IMR-90 (cell line): Measurements from ENCODE around the gene CD93. TPM values are rescaled to one million over a fixed set of nuclear protein-coding genes. Genes with fewer than 3 reads are reported as not detected.

Source experiments
- ATAC-seq: fragments of 200-7000 bp; cut with Tn5 transposase; 2 replicates; pipeline ENCODE4 v1.9.1; 2020; ENCODE audit warnings: low read depth, mild to moderate bottlenecking, moderate library complexity
- BruUV-seq: library from RNA; stranded (reverse); fragments of 400-500 nt; replicated peaks from 2 replicates; lab custom pipeline; 2021; lab: Mats Ljungman, UMichigan
- CTCF ChIA-PET: fragments of 300-600 bp; formaldehyde crosslinking; extraction: SDS; loops from one replicate; lab custom pipeline; 2021; ENCODE audit warnings: antibody characterized with exemption; lab: Yijun Ruan, JAX
- POLR2A ChIA-PET: fragments of 300-600 bp; sonication (Branson Sonifier 250); formaldehyde crosslinking; loops from one replicate; lab custom pipeline; 2022; ENCODE audit warnings: antibody characterized with exemption; ENCODE audit not compliant: unreplicated experiment; lab: Charles Lee
- DNase-seq: peaks from one replicate; pipeline ENCODE4 v3.0.0; 2013
- H2AFZ ChIP-seq: replicated peaks from 2 replicates; pipeline ENCODE3; 2013; ENCODE audit warnings: low read length, mild to moderate bottlenecking; ENCODE audit not compliant: poor library complexity
- H2AK5ac ChIP-seq: 2 replicates; pipeline ENCODE4 v1.6.1; 2013; ENCODE audit warnings: low read depth, low read length, inconsistent platforms
- H2AK9ac ChIP-seq: replicated peaks from 2 replicates; pipeline ENCODE3; 2013; ENCODE audit warnings: mild to moderate bottlenecking, low read depth, low read length, moderate library complexity; ENCODE audit not compliant: poor library complexity
- H2BK120ac ChIP-seq: 2 replicates; pipeline ENCODE4 v1.6.1; 2013; ENCODE audit warnings: low read depth, low read length, inconsistent platforms
- H2BK15ac ChIP-seq: 3 replicates; pipeline ENCODE4 v1.6.1; 2013; ENCODE audit warnings: low read depth, low read length, inconsistent platforms
- H2BK20ac ChIP-seq: 2 replicates; pipeline ENCODE4 v1.6.1; 2013; ENCODE audit warnings: low read depth, mild to moderate bottlenecking, inconsistent platforms, low read length, moderate library complexity
- H2BK5ac ChIP-seq: 2 replicates; pipeline ENCODE4 v1.6.1; 2013; ENCODE audit warnings: mild to moderate bottlenecking, low read depth, low read length, inconsistent platforms; ENCODE audit not compliant: poor library complexity, severe bottlenecking
- H3K14ac ChIP-seq: replicated peaks from 2 replicates; pipeline ENCODE4 v1.6.1; 2013; ENCODE audit warnings: low read depth, low read length, inconsistent platforms
- H3K18ac ChIP-seq: 2 replicates; pipeline ENCODE4 v1.6.1; 2013; ENCODE audit warnings: low read depth, low read length, control low read depth
- H3K23ac ChIP-seq: 2 replicates; pipeline ENCODE4 v1.6.1; 2013; ENCODE audit warnings: low read depth, low read length, inconsistent platforms
- H3K27ac ChIP-seq: 2 replicates; pipeline ENCODE4 v1.5.1; 2013; ENCODE audit warnings: mild to moderate bottlenecking, control low read depth, low read length; ENCODE audit not compliant: insufficient read depth
- H3K27me3 ChIP-seq: 2 replicates; pipeline ENCODE4 v1.6.1; 2013; ENCODE audit warnings: low read length; ENCODE audit not compliant: control insufficient read depth, insufficient read depth
- H3K36me3 ChIP-seq: 2 replicates; pipeline ENCODE4 v1.6.1; 2013; ENCODE audit warnings: low read length, mixed read lengths; ENCODE audit not compliant: control insufficient read depth, insufficient read depth
- H3K4ac ChIP-seq: 2 replicates; pipeline ENCODE4 v1.6.1; 2013; ENCODE audit warnings: low read depth, low read length, inconsistent platforms
- H3K4me1 ChIP-seq: 2 replicates; pipeline ENCODE4 v1.6.1; 2013; ENCODE audit warnings: low read length, mixed read lengths; ENCODE audit not compliant: control insufficient read depth, insufficient read depth
- H3K4me2 ChIP-seq: 2 replicates; pipeline ENCODE4 v1.6.1; 2013; ENCODE audit warnings: low read depth, mild to moderate bottlenecking, control low read depth, low read length, moderate library complexity
- H3K4me3 ChIP-seq: 2 replicates; pipeline ENCODE4 v1.5.1; 2013; ENCODE audit warnings: low read depth, mild to moderate bottlenecking, control low read depth, low read length, moderate library complexity; ENCODE audit not compliant: insufficient read depth
- H3K56ac ChIP-seq: 2 replicates; pipeline ENCODE4 v1.6.1; 2013; ENCODE audit warnings: low read length, inconsistent platforms; ENCODE audit not compliant: insufficient read depth; ENCODE audit errors: extremely low read depth
- H3K79me1 ChIP-seq, 2 experiments: 2 replicates each; pipeline ENCODE4 v1.6.1; 2013; ENCODE audit warnings: low read length in 2 of 2, inconsistent platforms in 1 of 2, low read depth in 1 of 2
- H3K9ac ChIP-seq: 2 replicates; pipeline ENCODE4 v1.6.1; 2013; ENCODE audit warnings: low read depth, low read length, control low read depth
- H3K9me1 ChIP-seq: 2 replicates; pipeline ENCODE4 v1.6.1; 2013; ENCODE audit warnings: low read length, inconsistent platforms; ENCODE audit not compliant: insufficient read depth
- H3K9me3 ChIP-seq: 2 replicates; pipeline ENCODE4 v1.6.1; 2013; ENCODE audit warnings: low read length; ENCODE audit not compliant: control insufficient read depth, insufficient read depth
- H4K20me1 ChIP-seq: 2 replicates; pipeline ENCODE4 v1.6.1; 2013; ENCODE audit warnings: low read length, inconsistent platforms; ENCODE audit not compliant: insufficient read depth
- H4K5ac ChIP-seq: 2 replicates; pipeline ENCODE4 v1.6.1; 2013; ENCODE audit warnings: mild to moderate bottlenecking, low read depth, low read length, control low read depth
- H4K8ac ChIP-seq, 2 experiments: 2 replicates each; pipeline ENCODE4 v1.6.1; 2013; ENCODE audit warnings: low read depth in 2 of 2, low read length in 2 of 2, control low read depth in 1 of 2, inconsistent platforms in 1 of 2
- H4K91ac ChIP-seq: 2 replicates; pipeline ENCODE4 v1.6.1; 2013; ENCODE audit warnings: low read depth, low read length, inconsistent platforms; ENCODE audit not compliant: insufficient read depth
- BHLHE40 ChIP-seq: fragments of 150-350 bp; IDR thresholded peaks from 2 replicates; pipeline ENCODE4 v1.6.1; 2016; ENCODE audit warnings: mild to moderate bottlenecking, low read depth, low read length
- CEBPB ChIP-seq: IDR thresholded peaks from 2 replicates; pipeline ENCODE4 v1.6.1; 2012; ENCODE audit warnings: low read depth, low read length, improper control_type of control experiment
- CHD1 ChIP-seq: IDR thresholded peaks from 2 replicates; pipeline ENCODE4 v1.6.1; 2012; ENCODE audit warnings: low read depth, low read length, improper control_type of control experiment
- FOS ChIP-seq: fragments of 150-350 bp; IDR thresholded peaks from 2 replicates; pipeline ENCODE4 v1.6.1; 2016; ENCODE audit warnings: low read depth, low read length
- MAFK ChIP-seq: IDR thresholded peaks from 2 replicates; pipeline ENCODE4 v1.6.1; 2012; ENCODE audit warnings: low read depth, low read length, improper control_type of control experiment
- MAZ ChIP-seq: IDR thresholded peaks from 2 replicates; pipeline ENCODE4 v1.6.1; 2012; ENCODE audit warnings: low read depth, mild to moderate bottlenecking, low read length, improper control_type of control experiment, moderate library complexity, borderline replicate concordance
- MXI1 ChIP-seq: IDR thresholded peaks from 2 replicates; pipeline ENCODE4 v1.6.1; 2012; ENCODE audit warnings: low read depth, mild to moderate bottlenecking, low read length, moderate library complexity, borderline replicate concordance
- NFE2L2 ChIP-seq: fragments of 150-350 bp; IDR thresholded peaks from 2 replicates; pipeline ENCODE4 v1.6.1; 2016; ENCODE audit warnings: low read depth, mild to moderate bottlenecking, low read length
- POLR2A ChIP-seq: IDR thresholded peaks from 2 replicates; pipeline ENCODE4 v1.6.1; 2012; ENCODE audit warnings: mild to moderate bottlenecking, low read depth, low read length
- RAD21 ChIP-seq: IDR thresholded peaks from 2 replicates; pipeline ENCODE4 v1.6.1; 2012; ENCODE audit warnings: low read length, improper control_type of control experiment
- RCOR1 ChIP-seq: IDR thresholded peaks from 2 replicates; pipeline ENCODE4 v1.6.1; 2012; ENCODE audit warnings: mild to moderate bottlenecking, low read length, improper control_type of control experiment; ENCODE audit not compliant: insufficient replicate concordance
- RFX5 ChIP-seq: IDR thresholded peaks from 2 replicates; pipeline ENCODE4 v1.8.0; 2012; ENCODE audit warnings: low read depth, mild to moderate bottlenecking, low read length, moderate library complexity
- SMC3 ChIP-seq: fragments of 150-350 bp; IDR thresholded peaks from 2 replicates; pipeline ENCODE4 v1.6.1; 2016; ENCODE audit warnings: low read depth, mild to moderate bottlenecking, antibody characterized with exemption, low read length, moderate library complexity
- USF2 ChIP-seq: fragments of 150-350 bp; IDR thresholded peaks from 2 replicates; pipeline ENCODE4 v1.6.1; 2017; ENCODE audit warnings: mild to moderate bottlenecking, antibody characterized with exemption, low read length, low read depth
- WGBS, 2 experiments: methylation state at CpG; one replicate each; pipeline versions ENCODE4 v1.1.5 to v1.1.7; 2013; ENCODE audit warnings: missing lambda C conversion rate in 2 of 2; ENCODE audit not compliant: insufficient read length in 1 of 2; ENCODE audit errors: extremely low coverage in 2 of 2; 5-methylcytosine and 5-hydroxymethylcytosine counted together
- dilution Hi-C: fragments of 300-500 bp; cut with HindIII; formaldehyde crosslinking; loops from one replicate; pipeline ENCODE4 v1.14.3; 2018; ENCODE audit warnings: low sequenced_read_pairs; ENCODE audit not compliant: unreplicated experiment
- in situ Hi-C: fragments of 300-500 bp; cut with MboI; formaldehyde crosslinking; loops from 3 replicates; pipeline ENCODE4 v1.14.3; 2019; ENCODE audit warnings: low sequenced_read_pairs, inconsistent platforms, mixed read lengths
- intact Hi-C: fragments of 100-400 bp; cut with micrococcal nuclease; formaldehyde crosslinking; loops from 2 replicates; pipeline ENCODE4 v1.10.0; 2022
- polyA plus RNA-seq, 3 experiments: library from polyadenylated mRNA; depleted of rRNA; stranded (reverse); fragments of >200 nt; gene quantifications; 2 replicates each; pipeline ENCODE4 v1.2.3, GENCODE V29; 2012; ENCODE audit warnings: low replicate concordance in 1 of 3
- total RNA-seq: library from RNA; depleted of rRNA; stranded (reverse); fragments of >200 nt; gene quantifications from 2 replicates; pipeline ENCODE4 v1.2.3, GENCODE V29; 2012
- TF ChIP-seq, protein P1 (sequence below): fragments of 150-350 bp; IDR thresholded peaks from 2 replicates; pipeline ENCODE4 v1.6.1; 2016; ENCODE audit warnings: low read depth, mild to moderate bottlenecking, low read length, moderate library complexity, borderline replicate concordance
- TF ChIP-seq, protein P2 (sequence below): conservative IDR thresholded peaks from 2 replicates; pipeline ENCODE4 v1.5.1; 2012; ENCODE audit warnings: mild to moderate bottlenecking, low read depth, low read length, improper control_type of control experiment

The CD93 gene
- total and polyA plus RNA-seq, 2 of the 4 experiments (the other 2 are of a cell fraction), result under 0.01 to 0.02 TPM

GRCh38 chr20:23094213-23094896, 8.2 kb upstream of the CD93 start:
- BruUV-seq, result no TSS peak
- Histone ChIP-seq H3K4ac (no peak overlapping the region), H3K79me1 (no peaks in the 10 kb centered on the region), H3K9me3 (no peaks in the 10 kb centered on the region), H3K9me1 (no peaks in the 10 kb centered on the region), H3K14ac (no peak overlapping the region), H3K9ac (no peak overlapping the region), H2BK5ac (no peak overlapping the region), H2AFZ (no peak overlapping the region), H4K5ac (no peak overlapping the region), H4K20me1 (no peaks in the 10 kb centered on the region), H3K4me1 (no peaks in the 10 kb centered on the region), H3K4me2 (no peak overlapping the region), H2BK20ac (no peak overlapping the region), H3K27ac (no peak overlapping the region), H2AK5ac (no peak overlapping the region), H3K56ac (no peak overlapping the region), H3K4me3 (no peak overlapping the region), H3K18ac (no peak overlapping the region), H2BK15ac (no peak overlapping the region), H4K8ac (no peak overlapping the region), H4K91ac (no peak overlapping the region), H3K36me3 (no peaks in the 10 kb centered on the region), H3K27me3 (peaks cover 51% of the 10 kb centered on the region), H2AK9ac (no peak overlapping the region), H2BK120ac (no peak overlapping the region), H3K23ac (no peak overlapping the region)
- TF ChIP-seq MAZ, result no peak
- no peak for TF ChIP-seq FOS
- TF ChIP-seq BHLHE40, result no peak
- no peak for TF ChIP-seq NFE2L2
- no peak for TF ChIP-seq RAD21
- no peak for TF ChIP-seq CHD1
- TF ChIP-seq RFX5, result no peak
- no peak for TF ChIP-seq MXI1
- TF ChIP-seq, protein P1, sequence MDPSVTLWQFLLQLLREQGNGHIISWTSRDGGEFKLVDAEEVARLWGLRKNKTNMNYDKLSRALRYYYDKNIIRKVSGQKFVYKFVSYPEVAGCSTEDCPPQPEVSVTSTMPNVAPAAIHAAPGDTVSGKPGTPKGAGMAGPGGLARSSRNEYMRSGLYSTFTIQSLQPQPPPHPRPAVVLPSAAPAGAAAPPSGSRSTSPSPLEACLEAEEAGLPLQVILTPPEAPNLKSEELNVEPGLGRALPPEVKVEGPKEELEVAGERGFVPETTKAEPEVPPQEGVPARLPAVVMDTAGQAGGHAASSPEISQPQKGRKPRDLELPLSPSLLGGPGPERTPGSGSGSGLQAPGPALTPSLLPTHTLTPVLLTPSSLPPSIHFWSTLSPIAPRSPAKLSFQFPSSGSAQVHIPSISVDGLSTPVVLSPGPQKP, result no peak
- no peak for TF ChIP-seq POLR2A
- no peak for TF ChIP-seq USF2
- TF ChIP-seq, protein P2, sequence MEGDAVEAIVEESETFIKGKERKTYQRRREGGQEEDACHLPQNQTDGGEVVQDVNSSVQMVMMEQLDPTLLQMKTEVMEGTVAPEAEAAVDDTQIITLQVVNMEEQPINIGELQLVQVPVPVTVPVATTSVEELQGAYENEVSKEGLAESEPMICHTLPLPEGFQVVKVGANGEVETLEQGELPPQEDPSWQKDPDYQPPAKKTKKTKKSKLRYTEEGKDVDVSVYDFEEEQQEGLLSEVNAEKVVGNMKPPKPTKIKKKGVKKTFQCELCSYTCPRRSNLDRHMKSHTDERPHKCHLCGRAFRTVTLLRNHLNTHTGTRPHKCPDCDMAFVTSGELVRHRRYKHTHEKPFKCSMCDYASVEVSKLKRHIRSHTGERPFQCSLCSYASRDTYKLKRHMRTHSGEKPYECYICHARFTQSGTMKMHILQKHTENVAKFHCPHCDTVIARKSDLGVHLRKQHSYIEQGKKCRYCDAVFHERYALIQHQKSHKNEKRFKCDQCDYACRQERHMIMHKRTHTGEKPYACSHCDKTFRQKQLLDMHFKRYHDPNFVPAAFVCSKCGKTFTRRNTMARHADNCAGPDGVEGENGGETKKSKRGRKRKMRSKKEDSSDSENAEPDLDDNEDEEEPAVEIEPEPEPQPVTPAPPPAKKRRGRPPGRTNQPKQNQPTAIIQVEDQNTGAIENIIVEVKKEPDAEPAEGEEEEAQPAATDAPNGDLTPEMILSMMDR, result no peak
- TF ChIP-seq RCOR1, result no peak
- TF ChIP-seq MAFK, result no peak
- no peak for TF ChIP-seq CEBPB
- TF ChIP-seq SMC3, result no peak
- intact Hi-C loops, result no loop called here
- dilution Hi-C loops, result no loop called here
- CTCF ChIA-PET, result no interaction called here
- ATAC-seq (no peak), DNase-seq (no peak)
- 52% methylated on average over 4 of the region's 13 CpGs; no CpG with 5 or more reads in 1 of the 2 experiments for WGBS, 2 experiments
- in situ Hi-C loops, result loop anchor here (25.0 kb wide), 1 partner anchor 93 kb away; no protein-coding TSS in a partner anchor
- POLR2A ChIA-PET, result no interaction called here
